ENCODE results near the gene PNMA6F.

The PNMA6F gene

GRCh38 chrX:153321381-153322124 is at the start of gene PNMA6F:
PNMA6F (minus strand) TSS chrX:153321767; CDS start chrX:153320674, 1,093 bp downstream.
- TF ChIP-seq, protein P1, sequence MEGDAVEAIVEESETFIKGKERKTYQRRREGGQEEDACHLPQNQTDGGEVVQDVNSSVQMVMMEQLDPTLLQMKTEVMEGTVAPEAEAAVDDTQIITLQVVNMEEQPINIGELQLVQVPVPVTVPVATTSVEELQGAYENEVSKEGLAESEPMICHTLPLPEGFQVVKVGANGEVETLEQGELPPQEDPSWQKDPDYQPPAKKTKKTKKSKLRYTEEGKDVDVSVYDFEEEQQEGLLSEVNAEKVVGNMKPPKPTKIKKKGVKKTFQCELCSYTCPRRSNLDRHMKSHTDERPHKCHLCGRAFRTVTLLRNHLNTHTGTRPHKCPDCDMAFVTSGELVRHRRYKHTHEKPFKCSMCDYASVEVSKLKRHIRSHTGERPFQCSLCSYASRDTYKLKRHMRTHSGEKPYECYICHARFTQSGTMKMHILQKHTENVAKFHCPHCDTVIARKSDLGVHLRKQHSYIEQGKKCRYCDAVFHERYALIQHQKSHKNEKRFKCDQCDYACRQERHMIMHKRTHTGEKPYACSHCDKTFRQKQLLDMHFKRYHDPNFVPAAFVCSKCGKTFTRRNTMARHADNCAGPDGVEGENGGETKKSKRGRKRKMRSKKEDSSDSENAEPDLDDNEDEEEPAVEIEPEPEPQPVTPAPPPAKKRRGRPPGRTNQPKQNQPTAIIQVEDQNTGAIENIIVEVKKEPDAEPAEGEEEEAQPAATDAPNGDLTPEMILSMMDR (conservative IDR thresholded peaks at IDR 0.05; ENCODE audit: low read depth), result no peak
- POLR2A ChIA-PET (ENCODE audit: low non-redundant PET), result no interaction called here
- no peak within 1 kb of the TSS for H3K27ac ChIP-seq
- no peak for DNase-seq (ENCODE audit: low spot score)
- CTCF ChIA-PET, result no interaction called here

DNA sequence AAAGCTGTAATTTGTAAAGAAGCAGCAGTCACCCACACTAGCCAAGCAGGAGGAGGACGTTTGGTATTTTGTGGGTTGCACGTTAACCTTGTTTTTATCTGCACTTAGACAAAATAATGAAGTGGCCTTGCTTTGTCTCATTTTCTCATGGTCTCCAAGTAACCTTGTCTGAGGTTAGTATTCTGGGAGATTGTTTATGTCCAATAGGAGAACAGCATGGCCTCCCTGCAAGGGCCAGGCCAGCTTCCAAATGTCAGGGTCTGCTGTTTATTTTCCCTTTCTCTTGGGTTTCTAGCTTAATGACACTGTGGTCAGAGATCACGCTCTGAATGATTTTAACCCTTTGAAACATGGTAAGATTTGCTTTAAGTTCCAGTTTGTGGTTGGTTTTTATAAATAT is 49.7 kb upstream of the PNMA6F start:
- TF ChIP-seq, protein P1 (conservative IDR thresholded peaks at IDR 0.05; ENCODE audit: low read depth), result no peak
- ChIA-PET CTCF (no interaction called here), POLR2A (ENCODE audit: low non-redundant PET) (no interaction called here)
- no peak overlapping the region for H3K27ac ChIP-seq
- no peak for DNase-seq (ENCODE audit: low spot score)

GRCh38 chrX:153370293-153371055 is 48.9 kb upstream of the PNMA6F start:
- CTCF ChIA-PET, result no interaction called here
- no peak overlapping the region for H3K27ac ChIP-seq
- DNase-seq (ENCODE audit: low spot score), result no peak
- POLR2A ChIA-PET (ENCODE audit: low non-redundant PET), result no interaction called here
- TF ChIP-seq, protein P1 (conservative IDR thresholded peaks at IDR 0.05; ENCODE audit: low read depth), result no peak

DNA sequence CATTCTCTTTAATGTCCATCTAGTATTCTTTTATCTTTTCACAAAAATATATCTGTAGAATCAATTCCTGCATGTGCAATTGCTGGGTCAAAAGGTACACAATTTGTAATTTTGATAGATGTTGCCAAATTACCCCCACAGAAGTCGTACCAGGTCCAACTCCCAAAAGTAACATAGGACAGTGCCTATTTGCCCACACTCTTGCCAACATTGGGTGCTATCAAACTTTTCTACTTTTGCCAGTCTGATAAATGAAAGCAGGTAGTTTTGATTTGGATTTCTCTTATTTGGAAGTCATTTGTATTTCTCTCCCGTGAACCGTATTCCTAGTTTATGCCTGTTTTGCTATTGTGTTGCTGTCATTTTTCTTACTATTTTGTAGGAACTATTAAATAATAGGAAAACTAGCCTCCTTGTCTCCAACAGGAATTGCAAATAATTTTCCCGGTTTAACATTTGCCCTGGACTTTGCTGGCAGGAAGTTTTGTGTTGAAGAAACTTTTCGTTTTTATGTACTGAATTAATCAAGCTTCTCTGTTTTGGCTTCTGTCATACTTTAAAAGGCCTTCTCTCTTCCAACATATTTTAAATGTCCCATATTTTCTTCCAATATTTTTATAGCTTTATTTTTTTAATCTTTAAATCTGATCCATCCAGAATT is 45.4 kb upstream of the PNMA6F start:
- DNase-seq (ENCODE audit: low spot score), result no peak
- POLR2A ChIA-PET (ENCODE audit: low non-redundant PET), result no interaction called here
- CTCF ChIA-PET, result no interaction called here
- TF ChIP-seq, protein P1 (conservative IDR thresholded peaks at IDR 0.05; ENCODE audit: low read depth), result no peak
- H3K27ac ChIP-seq, result no peak overlapping the region

GRCh38 chrX:153366119-153366518 is 44.6 kb upstream of the PNMA6F start:
- POLR2A ChIA-PET (ENCODE audit: low non-redundant PET), result no interaction called here
- TF ChIP-seq, protein P1 (conservative IDR thresholded peaks at IDR 0.05; ENCODE audit: low read depth), result no peak
- no peak for DNase-seq (ENCODE audit: low spot score)
- CTCF ChIA-PET, result no interaction called here
- no peak overlapping the region for H3K27ac ChIP-seq

GRCh38 chrX:153365670-153366069 is 44.1 kb upstream of the PNMA6F start:
- no peak overlapping the region for H3K27ac ChIP-seq
- ChIA-PET CTCF (no interaction called here), POLR2A (ENCODE audit: low non-redundant PET) (no interaction called here)
- DNase-seq (ENCODE audit: low spot score), result no peak
- TF ChIP-seq, protein P1 (conservative IDR thresholded peaks at IDR 0.05; ENCODE audit: low read depth), result no peak
